Hippocampal formation (tissue), 2 donors: Measurements from ENCODE around the gene RFLNA.
"Not testable (repeated sequence)": the region's sequence is repeated elsewhere in the genome, so short reads cannot be mapped to it uniquely, and the experiment has no call there.

Experiments
- DNase-seq, 2 donors: peaks; one replicate each; lab custom pipeline; 2025; lab: John Stamatoyannopoulos, UW

RFLNA gene

GRCh38 chr12:124319368-124320050 is 24.6 kb downstream of the RFLNA start:
- no peak for DNase-seq

DNA sequence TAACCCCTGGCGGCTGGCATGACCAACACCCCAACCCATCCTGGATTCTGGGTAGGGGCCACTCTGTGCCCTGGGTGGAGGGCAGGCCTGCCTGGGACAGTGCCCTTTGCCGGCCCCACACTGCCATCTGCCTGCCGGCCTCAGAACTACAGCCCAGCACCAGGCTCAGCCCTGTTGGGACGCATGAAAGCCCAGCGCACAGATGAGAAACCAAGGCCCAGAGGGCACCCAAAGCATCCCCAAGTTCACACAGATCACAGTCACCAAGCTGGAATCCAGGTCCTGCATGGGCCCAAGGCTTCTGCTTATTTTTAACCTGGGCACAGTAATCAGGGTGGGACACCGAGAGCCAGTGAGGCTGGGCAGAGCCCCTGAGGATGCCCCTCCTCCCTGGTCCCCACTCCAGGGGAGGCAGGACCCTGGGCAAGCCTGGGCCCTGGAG is 26.2 kb downstream of the RFLNA start:
- DNase-seq, result peak in 1 of 2 donors; percentile 55

DNA sequence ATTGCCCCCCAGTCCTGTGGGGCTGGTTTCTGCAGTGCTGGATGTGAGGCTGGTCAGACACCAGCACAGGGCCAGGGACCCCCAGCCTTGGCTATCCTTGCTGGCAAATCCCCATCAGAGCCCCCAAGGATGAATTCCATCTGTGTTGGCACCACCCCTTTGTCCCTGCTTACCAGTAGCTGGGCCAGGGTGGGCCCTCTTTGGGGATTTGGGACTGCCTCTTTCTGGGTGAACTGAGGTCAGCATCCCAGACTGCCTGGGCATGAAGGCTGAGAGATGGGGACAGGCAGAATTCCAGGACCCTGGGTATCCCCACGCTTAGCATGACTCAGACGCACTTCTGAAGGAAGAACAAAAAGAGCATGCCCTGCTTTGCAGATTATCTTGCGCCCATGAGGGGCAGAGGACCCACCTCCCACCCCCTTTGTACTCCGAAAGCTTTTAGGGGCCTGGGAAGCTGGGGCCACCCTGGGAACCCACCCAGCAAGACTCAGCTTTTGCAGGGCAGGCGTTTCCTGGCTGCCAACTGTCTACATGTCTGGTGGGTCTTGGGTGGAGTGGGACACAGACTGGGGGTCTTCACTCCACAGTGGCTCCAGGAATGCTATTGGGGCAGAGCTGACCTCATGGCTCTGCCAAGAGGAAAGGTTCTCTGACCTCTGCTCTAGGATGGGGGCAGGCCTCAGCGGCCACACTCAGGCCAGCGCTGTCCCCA is 26.8 kb downstream of the RFLNA start:
- DNase-seq, result no peak

DNA sequence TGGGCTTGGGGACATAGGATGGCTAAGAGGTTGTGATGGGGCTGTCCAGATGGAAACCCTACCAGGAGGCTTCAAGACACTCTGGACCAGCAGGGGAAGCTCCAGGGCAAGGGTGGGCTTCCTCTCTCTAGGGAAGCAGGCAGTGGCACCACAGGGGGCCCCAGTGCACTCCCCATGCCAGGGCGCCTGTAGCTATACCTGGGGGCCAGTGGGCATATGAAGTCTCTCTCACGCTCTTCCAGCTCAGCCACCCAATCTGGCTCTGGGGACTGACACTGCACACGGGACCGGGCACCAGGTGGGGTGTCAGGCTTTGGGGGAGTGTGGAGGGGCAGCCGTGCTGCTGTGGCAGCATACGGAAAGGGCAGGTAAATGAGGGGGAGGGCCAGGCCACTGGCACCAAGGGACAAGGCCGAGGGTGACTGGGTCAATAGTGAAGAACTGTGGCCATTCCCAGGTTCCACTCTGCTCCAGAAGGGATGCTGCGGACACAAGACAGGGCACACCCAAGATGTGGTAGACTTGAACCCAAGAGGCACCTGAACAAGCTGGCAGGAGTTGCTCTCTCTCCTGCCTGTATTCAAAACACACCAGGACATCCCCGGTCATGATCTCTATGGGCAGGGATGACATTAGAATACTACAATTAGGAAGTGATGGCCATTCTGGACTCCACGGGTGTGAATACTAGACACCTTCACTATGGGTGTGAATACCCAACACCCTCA is 27.5 kb downstream of the RFLNA start:
- DNase-seq, result no peak

DNA sequence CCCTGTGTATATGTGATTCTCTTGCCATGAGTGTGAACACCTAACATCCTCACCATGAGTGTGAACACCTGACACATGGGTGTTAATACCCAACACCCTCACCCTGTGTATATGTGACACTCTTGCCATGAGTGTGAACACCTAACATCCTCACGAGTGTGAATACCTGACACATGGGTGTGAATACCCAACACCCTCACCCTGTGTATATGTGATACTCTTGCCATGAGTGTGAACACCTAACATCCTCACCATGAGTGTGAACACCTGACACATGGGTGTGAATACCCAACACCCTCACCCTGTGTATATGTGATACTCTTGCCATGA is 28.1 kb downstream of the RFLNA start:
- DNase-seq, result not testable (repeated sequence)

GRCh38 chr12:124323771-124324530 is 29.1 kb downstream of the RFLNA start:
- DNase-seq, result no peak

- no peak for DNase-seq
These were observed 30.2 kb downstream of the RFLNA start for GRCh38 chr12:124324803-124325705.

GRCh38 chr12:124326104-124326503 is 31.2 kb downstream of the RFLNA start:
- DNase-seq, result no peak

DNA sequence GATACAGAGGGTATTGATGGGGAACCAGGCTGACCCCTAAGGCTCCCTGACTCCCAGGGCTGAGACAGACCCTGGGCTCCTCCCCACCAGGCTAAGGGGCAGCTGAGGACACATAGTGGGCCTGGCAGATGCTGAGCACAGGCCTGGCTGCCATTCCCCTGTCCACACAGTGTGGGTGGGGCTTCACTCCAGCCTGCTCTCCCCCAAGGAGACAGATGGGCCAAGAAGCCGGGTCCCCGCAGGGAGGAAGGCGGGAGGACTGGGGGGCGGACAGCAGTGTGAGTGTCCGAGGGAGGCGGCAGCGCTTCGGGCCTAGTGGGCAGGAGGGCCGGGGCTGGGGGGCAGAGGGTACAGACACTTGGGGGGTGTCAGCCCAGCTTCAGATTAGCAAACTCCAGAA is 32.0 kb downstream of the RFLNA start:
- no peak for DNase-seq

GRCh38 chr12:124327362-124328043 is 32.6 kb downstream of the RFLNA start:
- no peak for DNase-seq

DNA sequence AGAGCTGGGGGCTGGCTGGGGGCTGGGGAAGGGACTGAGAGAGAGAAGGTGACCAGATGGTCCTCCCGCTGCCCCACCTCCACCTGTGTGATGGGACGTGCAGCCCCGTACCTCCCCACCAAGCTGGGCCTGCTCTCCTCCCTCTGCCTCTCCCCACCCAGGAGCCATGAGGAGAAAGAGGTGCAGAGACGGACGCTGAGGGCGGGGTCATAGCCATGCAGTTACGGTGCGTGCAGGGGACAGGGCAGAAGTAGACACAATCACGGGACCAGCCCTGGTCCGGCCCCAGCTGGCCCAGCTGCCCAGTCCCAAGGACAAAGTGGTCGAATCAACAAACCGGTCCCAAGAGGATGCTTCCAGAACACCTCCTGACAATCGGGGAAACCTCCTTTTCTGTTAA is 33.2 kb downstream of the RFLNA start:
- DNase-seq, result no peak

- no peak for DNase-seq
These were observed 33.7 kb downstream of the RFLNA start for GRCh38 chr12:124328636-124329035.

GRCh38 chr12:124332058-124332672 is 37.3 kb downstream of the RFLNA start:
- DNase-seq, result no peak

GRCh38 chr12:124332900-124333299 is 38.0 kb downstream of the RFLNA start:
- DNase-seq, result no peak

- no peak for DNase-seq
These were observed 38.8 kb downstream of the RFLNA start for GRCh38 chr12:124333724-124334123.

GRCh38 chr12:124334266-124334665 is 39.4 kb downstream of the RFLNA start:
- DNase-seq, result no peak

- DNase-seq, result no peak
These were observed 40.1 kb downstream of the RFLNA start for GRCh38 chr12:124334976-124335375.

DNA sequence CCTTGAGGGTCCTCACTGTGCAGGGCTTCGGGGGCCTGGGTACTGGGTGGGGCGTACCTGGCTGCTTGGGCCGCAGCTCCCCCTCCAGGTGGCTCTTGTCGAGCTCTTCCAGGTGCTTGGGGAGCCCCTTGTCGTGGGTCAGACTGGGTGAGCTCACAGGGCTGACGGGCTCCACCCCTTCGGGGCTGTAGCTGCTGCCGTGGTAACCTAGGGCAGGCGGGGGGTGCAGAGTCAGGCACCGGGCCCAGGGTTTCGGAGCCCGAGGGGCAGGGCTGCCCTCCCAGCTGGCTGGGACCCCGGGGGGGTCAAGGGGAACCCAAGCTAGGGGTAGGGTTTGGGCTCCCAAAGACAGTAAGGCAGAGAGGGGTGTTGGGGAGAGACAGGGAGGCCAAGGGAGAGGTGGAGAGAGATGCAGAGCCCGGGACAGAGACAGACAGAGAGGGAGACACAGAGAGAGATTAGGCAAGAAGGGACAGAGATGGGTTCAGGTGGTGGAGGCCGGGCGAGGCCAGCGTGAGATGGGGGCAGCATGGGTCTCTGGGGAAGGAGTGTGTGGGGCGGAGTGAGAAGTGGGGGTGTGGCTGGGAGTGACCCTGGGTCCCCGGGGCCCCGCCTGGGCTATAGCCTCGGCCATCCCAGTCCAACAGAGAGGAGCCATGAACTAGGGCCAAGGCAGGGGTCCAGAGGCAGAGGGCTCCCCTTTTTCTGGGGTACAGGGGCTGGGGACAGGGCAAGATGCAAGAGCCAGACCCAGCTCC is 40.7 kb downstream of the RFLNA start:
- no peak for DNase-seq

DNA sequence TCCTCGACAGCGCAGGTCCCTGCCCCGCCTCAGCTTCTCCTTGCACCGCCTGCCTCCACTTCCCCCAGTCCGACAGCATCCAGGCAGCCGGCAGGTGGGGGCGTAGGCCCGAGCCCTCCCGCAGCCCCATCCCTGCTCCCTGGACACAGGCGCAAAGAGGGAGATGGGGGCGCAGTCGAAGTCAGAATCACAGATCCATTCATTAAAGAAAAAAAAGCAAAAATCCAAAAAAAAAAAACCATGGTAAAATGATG is 41.2 kb downstream of the RFLNA start:
- no peak for DNase-seq
